Type B pancreatic cell (in vitro differentiated cells): ENCODE measurements around the gene HNF4A. TPM values are rescaled to one million over a fixed set of nuclear protein-coding genes. Genes with fewer than 3 reads are reported as not detected.

ENCODE experiments used
- DNase-seq: peaks from one replicate; pipeline ENCODE4 v3.0.0; 2021; ENCODE audit warnings: mixed read lengths; ENCODE audit not compliant: unreplicated experiment; ENCODE audit errors: extremely low spot score
- H3K27ac Mint-ChIP-seq: 2 replicates; pipeline ENCODE4 v1.8.0; 2021; ENCODE audit warnings: mild to moderate bottlenecking, mixed read lengths
- H3K27me3 Mint-ChIP-seq: 2 replicates; pipeline ENCODE4 v1.8.0; 2021; ENCODE audit warnings: mixed read lengths
- H3K36me3 Mint-ChIP-seq: 2 replicates; pipeline ENCODE4 v1.8.0; 2021; ENCODE audit warnings: mixed read lengths
- H3K4me1 Mint-ChIP-seq: one replicate; pipeline ENCODE4 v1.8.0; 2021; ENCODE audit warnings: mixed read lengths; ENCODE audit not compliant: unreplicated experiment
- H3K4me3 Mint-ChIP-seq: 2 replicates; pipeline ENCODE4 v1.8.0; 2021; ENCODE audit warnings: mild to moderate bottlenecking, mixed read lengths
- H3K9me3 Mint-ChIP-seq: 2 replicates; pipeline ENCODE4 v1.8.0; 2021; ENCODE audit warnings: mixed read lengths
- CTCF ChIP-seq: fragments of 200-600 bp; sonication (generic); conservative IDR thresholded peaks from 2 replicates; pipeline ENCODE4 v1.5.0; 2021; ENCODE audit warnings: antibody characterized with exemption, mild to moderate bottlenecking
- total RNA-seq: library from RNA; stranded (reverse); gene quantifications from 2 replicates; pipeline ENCODE4 v1.2.1, GENCODE V29; 2021; ENCODE audit warnings: low replicate concordance

HNF4A gene
- total RNA-seq, 1 donor from 2014 or later: 19.9 TPM

- H3K4me1 Mint-ChIP-seq: no peaks in the 10 kb centered on the region
- H3K4me3 Mint-ChIP-seq: no peak overlapping the region
- TF ChIP-seq CTCF: no peak
- H3K9me3 Mint-ChIP-seq: no peaks in the 10 kb centered on the region
- H3K27ac Mint-ChIP-seq: peak overlapping the region; percentile 46
- peaks cover 20% of the 10 kb centered on the region for H3K27me3 Mint-ChIP-seq
- no peak for DNase-seq
- no peaks in the 10 kb centered on the region for H3K36me3 Mint-ChIP-seq
Observed at GRCh38 chr20:44357555-44358125, 2.1 kb downstream of the HNF4A start.

- no peaks in the 10 kb centered on the region for H3K9me3 Mint-ChIP-seq
- no peaks in the 10 kb centered on the region for H3K4me1 Mint-ChIP-seq
- no peak for TF ChIP-seq CTCF
- peaks cover 20% of the 10 kb centered on the region for H3K27me3 Mint-ChIP-seq
- H3K36me3 Mint-ChIP-seq: no peaks in the 10 kb centered on the region
- no peak overlapping the region for H3K4me3 Mint-ChIP-seq
- DNase-seq: no peak
- peak overlapping the region; percentile 11 for H3K27ac Mint-ChIP-seq
Observed at GRCh38 chr20:44358776-44359175, 3.3 kb downstream of the HNF4A start.

- H3K9me3 Mint-ChIP-seq: no peaks in the 10 kb centered on the region
- peaks cover 20% of the 10 kb centered on the region for H3K27me3 Mint-ChIP-seq
- no peak overlapping the region for H3K4me3 Mint-ChIP-seq
Observed at GRCh38 chr20:44360221-44360620, 4.7 kb downstream of the HNF4A start.

GRCh38 chr20:44361021-44361420, 5.5 kb downstream of the HNF4A start:
- H3K4me1 Mint-ChIP-seq: no peaks in the 10 kb centered on the region
- DNase-seq: no peak
- H3K27me3 Mint-ChIP-seq: peaks cover 20% of the 10 kb centered on the region
- no peaks in the 10 kb centered on the region for H3K36me3 Mint-ChIP-seq
- no peak overlapping the region for H3K27ac Mint-ChIP-seq
- no peaks in the 10 kb centered on the region for H3K9me3 Mint-ChIP-seq
- TF ChIP-seq CTCF: no peak
- H3K4me3 Mint-ChIP-seq: no peak overlapping the region

More at GRCh38 chr20:44360221-44360620, 4.7 kb downstream of the HNF4A start:
- H3K4me1 Mint-ChIP-seq: no peaks in the 10 kb centered on the region
- H3K27ac Mint-ChIP-seq: no peak overlapping the region
- no peak for DNase-seq
- no peaks in the 10 kb centered on the region for H3K36me3 Mint-ChIP-seq
- TF ChIP-seq CTCF: no peak

- no peak for DNase-seq
- no peaks in the 10 kb centered on the region for H3K4me1 Mint-ChIP-seq
- no peak overlapping the region for H3K27ac Mint-ChIP-seq
- no peak overlapping the region for H3K4me3 Mint-ChIP-seq
- no peaks in the 10 kb centered on the region for H3K9me3 Mint-ChIP-seq
- peaks cover 15% of the 10 kb centered on the region for H3K27me3 Mint-ChIP-seq
- H3K36me3 Mint-ChIP-seq: no peaks in the 10 kb centered on the region
- no peak for TF ChIP-seq CTCF
Observed at GRCh38 chr20:44362466-44362940, 7.0 kb downstream of the HNF4A start.

- TF ChIP-seq CTCF: no peak
Observed at GRCh38 chr20:44364068-44364467, 8.6 kb downstream of the HNF4A start.

More at GRCh38 chr20:44364068-44364467, 8.6 kb downstream of the HNF4A start:
- Mint-ChIP-seq H3K4me1 (no peaks in the 10 kb centered on the region), H3K27me3 (peaks cover 12% of the 10 kb centered on the region), H3K9me3 (no peaks in the 10 kb centered on the region), H3K27ac (no peak overlapping the region), H3K36me3 (no peaks in the 10 kb centered on the region), H3K4me3 (no peak overlapping the region)
- no peak for DNase-seq
